Stimulated activated naive CD8-positive, alpha-beta T cell treated with anti-CD3 and anti-CD28 coated beads, Interleukin-15, Interleukin-2, amounts not matched to agents 100 ng/mL and 50 ng/mL, for 24 hours (primary cell): ENCODE measurements around the gene AP2A2.

ENCODE experiments used
- H3K27ac Mint-ChIP-seq: one replicate; pipeline ENCODE4 v1.8.0; 2021; ENCODE audit warnings: mild to moderate bottlenecking, mixed read lengths
- H3K27me3 Mint-ChIP-seq: one replicate; pipeline ENCODE4 v1.8.0; 2021; ENCODE audit warnings: mixed read lengths
- H3K36me3 Mint-ChIP-seq: one replicate; pipeline ENCODE4 v1.8.0; 2021; ENCODE audit warnings: low read depth, mixed read lengths
- H3K4me1 Mint-ChIP-seq: one replicate; pipeline ENCODE4 v1.8.0; 2021; ENCODE audit warnings: low read depth, mixed read lengths
- H3K4me3 Mint-ChIP-seq: one replicate; pipeline ENCODE4 v1.8.0; 2021; ENCODE audit warnings: mild to moderate bottlenecking, mixed read lengths
- H3K9me3 Mint-ChIP-seq: one replicate; pipeline ENCODE4 v1.8.0; 2021; ENCODE audit warnings: mixed read lengths

The AP2A2 gene

GRCh38 chr11:978781-979180 is 53.1 kb downstream of the AP2A2 start:
- peaks cover 13% of the 10 kb centered on the region for H3K36me3 Mint-ChIP-seq
- no peaks in the 10 kb centered on the region for H3K27me3 Mint-ChIP-seq
- H3K4me1 Mint-ChIP-seq = peaks cover 5% of the 10 kb centered on the region
- H3K4me3 Mint-ChIP-seq = no peak overlapping the region
- peak overlapping the region; percentile 37 for H3K27ac Mint-ChIP-seq
- no peaks in the 10 kb centered on the region for H3K9me3 Mint-ChIP-seq

- Mint-ChIP-seq H3K36me3 (peaks cover 10% of the 10 kb centered on the region), H3K27me3 (no peaks in the 10 kb centered on the region), H3K9me3 (no peaks in the 10 kb centered on the region), H3K27ac (no peak overlapping the region), H3K4me3 (no peak overlapping the region), H3K4me1 (peaks cover 5% of the 10 kb centered on the region)
Observed at GRCh38 chr11:980438-981357, 55.0 kb downstream of the AP2A2 start.

GRCh38 chr11:981764-982163 is 56.1 kb downstream of the AP2A2 start:
- H3K27ac Mint-ChIP-seq = no peak overlapping the region
- no peaks in the 10 kb centered on the region for H3K27me3 Mint-ChIP-seq
- H3K36me3 Mint-ChIP-seq = peaks cover 15% of the 10 kb centered on the region
- H3K4me1 Mint-ChIP-seq = peaks cover 4% of the 10 kb centered on the region
- H3K9me3 Mint-ChIP-seq = no peaks in the 10 kb centered on the region
- no peak overlapping the region for H3K4me3 Mint-ChIP-seq

- Mint-ChIP-seq H3K9me3 (no peaks in the 10 kb centered on the region), H3K4me1 (no peaks in the 10 kb centered on the region), H3K4me3 (no peak overlapping the region), H3K36me3 (peaks cover 21% of the 10 kb centered on the region), H3K27me3 (no peaks in the 10 kb centered on the region), H3K27ac (peak overlapping the region; percentile 11)
Observed at GRCh38 chr11:984546-984945, 58.9 kb downstream of the AP2A2 start.

GRCh38 chr11:985406-985805 is 59.7 kb downstream of the AP2A2 start:
- Mint-ChIP-seq H3K9me3 (no peaks in the 10 kb centered on the region), H3K36me3 (peaks cover 22% of the 10 kb centered on the region), H3K27ac (no peak overlapping the region), H3K27me3 (no peaks in the 10 kb centered on the region), H3K4me1 (no peaks in the 10 kb centered on the region), H3K4me3 (no peak overlapping the region)

GRCh38 chr11:985848-986247 is 60.2 kb downstream of the AP2A2 start:
- H3K4me3 Mint-ChIP-seq = no peak overlapping the region
- no peak overlapping the region for H3K27ac Mint-ChIP-seq
- no peaks in the 10 kb centered on the region for H3K4me1 Mint-ChIP-seq
- no peaks in the 10 kb centered on the region for H3K27me3 Mint-ChIP-seq
- H3K9me3 Mint-ChIP-seq = no peaks in the 10 kb centered on the region
- H3K36me3 Mint-ChIP-seq = peaks cover 22% of the 10 kb centered on the region

- H3K27me3 Mint-ChIP-seq = no peaks in the 10 kb centered on the region
- no peak overlapping the region for H3K27ac Mint-ChIP-seq
- peaks cover 22% of the 10 kb centered on the region for H3K36me3 Mint-ChIP-seq
- H3K4me3 Mint-ChIP-seq = no peak overlapping the region
- no peaks in the 10 kb centered on the region for H3K4me1 Mint-ChIP-seq
- H3K9me3 Mint-ChIP-seq = no peaks in the 10 kb centered on the region
Observed at GRCh38 chr11:986270-986951, 60.7 kb downstream of the AP2A2 start.

GRCh38 chr11:986952-987305 is 61.3 kb downstream of the AP2A2 start:
- no peaks in the 10 kb centered on the region for H3K27me3 Mint-ChIP-seq
- no peaks in the 10 kb centered on the region for H3K9me3 Mint-ChIP-seq
- H3K36me3 Mint-ChIP-seq = peaks cover 22% of the 10 kb centered on the region
- no peak overlapping the region for H3K27ac Mint-ChIP-seq
- H3K4me1 Mint-ChIP-seq = no peaks in the 10 kb centered on the region
- no peak overlapping the region for H3K4me3 Mint-ChIP-seq

GRCh38 chr11:987671-988070 is 62.0 kb downstream of the AP2A2 start:
- Mint-ChIP-seq H3K27ac (no peak overlapping the region), H3K4me3 (no peak overlapping the region), H3K4me1 (no peaks in the 10 kb centered on the region), H3K36me3 (peaks cover 22% of the 10 kb centered on the region), H3K27me3 (no peaks in the 10 kb centered on the region), H3K9me3 (no peaks in the 10 kb centered on the region)

GRCh38 chr11:990101-990500 is 64.4 kb downstream of the AP2A2 start:
- Mint-ChIP-seq H3K9me3 (no peaks in the 10 kb centered on the region), H3K36me3 (peaks cover 24% of the 10 kb centered on the region), H3K4me3 (no peak overlapping the region), H3K27ac (no peak overlapping the region), H3K27me3 (no peaks in the 10 kb centered on the region), H3K4me1 (no peaks in the 10 kb centered on the region)

GRCh38 chr11:991034-991433 is 65.4 kb downstream of the AP2A2 start:
- no peaks in the 10 kb centered on the region for H3K27me3 Mint-ChIP-seq
- H3K36me3 Mint-ChIP-seq = peaks cover 25% of the 10 kb centered on the region
- peaks cover 4% of the 10 kb centered on the region for H3K4me1 Mint-ChIP-seq
- H3K4me3 Mint-ChIP-seq = no peak overlapping the region
- no peaks in the 10 kb centered on the region for H3K9me3 Mint-ChIP-seq
- H3K27ac Mint-ChIP-seq = no peak overlapping the region

- Mint-ChIP-seq H3K4me3 (no peak overlapping the region), H3K27me3 (no peaks in the 10 kb centered on the region), H3K27ac (no peak overlapping the region), H3K4me1 (peaks cover 11% of the 10 kb centered on the region), H3K36me3 (peaks cover 23% of the 10 kb centered on the region), H3K9me3 (no peaks in the 10 kb centered on the region)
Observed at GRCh38 chr11:991711-992307, 66.1 kb downstream of the AP2A2 start.

- H3K36me3 Mint-ChIP-seq = peaks cover 23% of the 10 kb centered on the region
- H3K4me1 Mint-ChIP-seq = peaks cover 14% of the 10 kb centered on the region
- no peak overlapping the region for H3K27ac Mint-ChIP-seq
- H3K27me3 Mint-ChIP-seq = no peaks in the 10 kb centered on the region
- H3K9me3 Mint-ChIP-seq = no peaks in the 10 kb centered on the region
- no peak overlapping the region for H3K4me3 Mint-ChIP-seq
Observed at GRCh38 chr11:992577-992976, 66.9 kb downstream of the AP2A2 start.

- peaks cover 18% of the 10 kb centered on the region for H3K36me3 Mint-ChIP-seq
- no peaks in the 10 kb centered on the region for H3K27me3 Mint-ChIP-seq
- peaks cover 14% of the 10 kb centered on the region for H3K4me1 Mint-ChIP-seq
- H3K27ac Mint-ChIP-seq = no peak overlapping the region
- no peaks in the 10 kb centered on the region for H3K9me3 Mint-ChIP-seq
- H3K4me3 Mint-ChIP-seq = no peak overlapping the region
Observed at GRCh38 chr11:993632-994167, 68.0 kb downstream of the AP2A2 start.
